Activated effector memory CD4-positive, alpha-beta T cell treated with anti-CD3 and anti-CD28 coated beads, Interleukin-2, amount 50 U/mL, for 16 hours (primary cell): ENCODE data around the gene CDKN2B-AS1.

ENCODE experiments used
- DNase-seq: peaks from one replicate; pipeline ENCODE4 v3.0.0-alpha.2; 2020

CDKN2B-AS1 gene

DNA sequence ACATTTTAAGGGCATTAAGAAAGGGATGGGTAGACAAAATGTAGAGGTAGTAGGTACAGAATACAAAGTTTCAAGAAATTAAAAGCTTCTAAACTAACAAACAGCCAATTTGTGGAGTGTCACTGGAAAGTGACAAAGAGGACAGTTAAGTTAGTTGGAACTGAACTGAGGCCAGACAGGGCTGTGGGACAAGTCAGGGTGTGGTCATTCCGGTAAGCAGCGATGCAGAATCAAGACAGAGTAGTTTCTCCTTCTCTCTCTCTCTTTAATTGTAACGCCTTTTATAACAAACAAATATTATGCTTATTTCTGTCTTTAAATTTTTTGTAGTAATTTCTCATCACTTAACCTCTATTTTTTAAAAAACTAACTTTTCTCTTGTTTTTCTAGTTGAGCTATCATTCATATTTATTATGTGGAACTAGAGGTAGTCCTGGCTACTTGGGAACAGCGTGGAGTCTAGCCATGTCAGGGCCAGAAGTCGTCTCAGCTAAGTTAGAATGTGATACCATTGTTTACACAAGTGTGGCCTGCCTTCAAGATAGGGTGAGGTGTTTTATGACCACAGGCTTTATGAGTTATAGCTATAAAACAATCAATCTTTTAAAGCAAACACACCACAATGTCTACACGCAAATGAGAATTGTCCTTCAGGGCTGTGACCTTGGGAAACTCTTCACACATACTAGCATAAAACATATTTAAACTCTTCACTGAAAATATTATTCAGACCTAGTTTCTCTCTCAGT is 129.8 kb downstream of the CDKN2B-AS1 start:
- DNase-seq: no peak

- no peak for DNase-seq
Observed at GRCh38 chr9:22129133-22129532, 134.5 kb downstream of the CDKN2B-AS1 start.

GRCh38 chr9:22129633-22130032 is 135.0 kb downstream of the CDKN2B-AS1 start:
- no peak for DNase-seq

DNA sequence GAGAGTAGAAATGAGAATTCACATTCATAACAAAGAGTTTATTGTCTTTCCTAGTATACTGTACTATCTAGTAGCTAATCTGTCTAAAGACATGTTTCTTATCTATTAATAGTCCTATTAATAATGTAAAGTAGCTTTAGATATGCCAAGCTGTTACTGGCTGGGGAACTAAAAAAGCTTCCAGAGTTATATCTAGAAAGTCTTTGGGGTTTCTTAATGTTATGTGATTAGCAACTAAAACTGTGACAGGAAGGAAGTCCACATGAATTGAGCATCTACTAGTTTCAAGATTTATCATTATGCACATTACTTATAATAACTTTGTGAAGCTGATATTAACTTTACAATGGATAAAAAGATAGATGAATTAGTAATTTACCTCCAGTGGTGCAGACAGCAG is 137.2 kb downstream of the CDKN2B-AS1 start:
- no peak for DNase-seq

- DNase-seq: no peak
Observed at GRCh38 chr9:22134390-22134789, 139.8 kb downstream of the CDKN2B-AS1 start.

- no peak for DNase-seq
Observed at GRCh38 chr9:22136461-22137096, 142.0 kb downstream of the CDKN2B-AS1 start.

- DNase-seq: no peak
Observed at GRCh38 chr9:22138956-22139660, 144.5 kb downstream of the CDKN2B-AS1 start.

GRCh38 chr9:22141908-22142307 is 147.3 kb downstream of the CDKN2B-AS1 start:
- DNase-seq: no peak

GRCh38 chr9:22142671-22143070 is 148.1 kb downstream of the CDKN2B-AS1 start:
- no peak for DNase-seq

DNA sequence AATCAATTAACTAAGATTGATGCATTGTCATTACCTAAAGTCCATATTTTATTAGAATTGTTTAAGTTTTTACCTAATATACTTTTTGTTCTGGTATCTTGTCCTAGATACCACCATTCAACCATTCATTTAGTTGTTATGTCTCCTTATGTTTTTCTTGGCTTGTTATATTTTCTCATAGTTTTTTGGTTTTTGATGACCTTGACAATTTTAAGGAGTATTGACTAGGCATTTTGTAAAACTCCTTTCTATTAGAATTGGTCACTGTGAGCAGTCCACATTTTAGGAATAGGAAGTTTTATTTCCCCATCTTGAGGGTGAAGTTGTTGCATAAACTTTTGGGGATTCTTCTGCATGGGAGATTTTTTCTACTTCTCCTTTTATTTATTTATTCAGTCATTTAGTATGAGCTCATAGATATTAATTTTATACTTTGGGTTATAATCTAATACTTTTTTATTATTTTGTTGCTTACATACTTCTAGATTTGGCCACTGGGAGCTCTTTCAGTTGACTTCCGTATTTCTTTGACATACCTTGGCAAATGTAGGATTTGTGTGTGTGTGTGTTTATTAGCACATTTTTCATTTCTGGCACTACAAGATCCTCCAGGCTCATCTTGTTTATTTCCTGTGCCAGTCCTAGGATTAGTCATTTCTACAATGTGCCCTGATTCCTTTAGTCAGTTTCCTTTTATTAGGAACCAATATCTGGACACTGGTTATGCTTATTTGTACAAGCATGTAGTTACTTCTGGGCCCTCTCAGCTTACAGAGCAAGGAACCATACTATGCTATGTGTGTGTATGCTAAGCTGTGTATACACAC is 149.4 kb downstream of the CDKN2B-AS1 start:
- DNase-seq: no peak

DNA sequence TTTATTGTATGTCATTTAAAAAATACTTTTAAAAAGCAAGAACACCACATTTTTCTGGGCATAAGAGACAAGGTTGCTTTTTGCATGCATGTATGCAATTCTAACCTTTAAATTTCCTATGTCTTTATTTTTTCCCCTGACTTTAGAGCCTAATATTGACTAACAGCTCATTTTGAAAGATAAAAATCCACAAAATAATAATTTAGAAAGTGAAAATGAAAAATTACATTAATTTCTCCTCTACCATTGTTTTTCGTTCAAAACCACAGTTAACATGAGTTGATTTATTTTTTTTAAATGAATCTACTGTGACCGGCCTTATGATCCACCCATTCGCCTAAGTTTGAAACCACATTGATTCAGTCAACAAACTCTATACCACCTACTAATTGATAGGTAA is 152.0 kb downstream of the CDKN2B-AS1 start:
- no peak for DNase-seq

DNA sequence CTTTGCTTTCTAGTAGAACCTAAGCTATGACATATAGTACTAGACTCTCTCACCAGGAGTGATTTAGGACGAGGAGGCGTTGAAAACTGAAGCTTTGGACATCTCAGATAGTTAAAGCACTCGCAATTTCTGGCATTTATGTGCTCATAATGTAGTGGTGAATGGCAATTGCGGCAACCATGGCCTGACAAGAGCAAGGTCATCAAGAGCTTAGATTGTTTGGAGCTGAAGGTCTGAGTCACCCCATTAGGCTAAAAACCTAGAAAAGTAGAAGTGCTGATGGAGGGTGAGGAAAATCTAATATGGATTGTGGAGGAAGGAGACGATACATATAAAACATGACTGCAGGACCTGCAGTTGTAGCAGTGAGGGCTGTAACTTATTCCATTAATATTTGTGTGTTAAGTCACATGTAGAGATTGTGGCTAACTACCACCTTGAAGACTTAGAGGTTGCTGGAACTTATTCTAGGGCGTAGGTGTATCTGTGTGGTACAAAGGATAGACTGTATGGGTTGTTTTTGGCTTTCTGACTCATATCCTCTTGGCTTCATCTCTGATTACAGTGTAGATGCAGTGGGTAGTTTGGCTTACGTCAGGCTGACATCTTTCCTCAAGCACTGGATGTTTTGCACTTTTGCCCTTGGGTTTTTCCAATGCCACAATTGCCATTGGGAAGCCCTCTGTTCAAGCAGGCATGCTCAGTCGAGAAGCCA is 153.4 kb downstream of the CDKN2B-AS1 start:
- DNase-seq: no peak

- DNase-seq: no peak
Observed at GRCh38 chr9:22148528-22148875, 153.9 kb downstream of the CDKN2B-AS1 start.

DNA sequence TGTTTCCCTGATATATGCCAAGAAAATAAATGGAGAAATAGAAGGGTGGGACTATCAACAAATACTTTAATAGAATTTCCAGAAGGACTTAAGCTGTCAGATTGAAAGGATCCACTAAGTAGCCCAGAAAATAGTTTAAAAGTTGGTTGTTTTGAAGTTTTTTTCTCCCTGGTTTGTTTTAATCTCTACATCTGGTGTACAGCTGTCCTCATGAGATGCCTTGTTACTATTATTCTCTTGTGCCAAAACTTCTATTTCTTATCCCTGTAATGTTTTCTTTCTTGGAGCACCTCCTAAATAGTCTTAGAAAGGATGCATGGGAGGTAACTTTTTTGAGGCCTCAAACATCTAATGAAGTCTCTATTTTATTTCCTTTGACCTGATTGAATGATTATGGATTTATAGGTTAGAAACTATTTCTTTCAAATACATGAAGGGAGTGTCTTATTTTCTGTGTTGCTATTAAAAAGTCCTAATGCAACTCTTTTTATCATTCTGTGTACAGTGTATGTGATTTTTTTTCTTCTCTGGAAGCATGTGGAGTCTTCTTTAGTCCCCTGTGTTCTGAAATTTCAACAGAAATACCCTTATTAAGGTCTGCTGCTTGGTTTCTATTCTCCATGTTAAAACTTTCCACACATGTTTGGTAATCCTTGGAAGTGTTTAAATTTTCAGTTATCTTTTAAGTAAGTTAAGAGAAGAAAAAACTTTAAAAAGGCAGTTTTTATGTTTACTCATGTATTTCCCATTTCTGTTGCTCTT is 154.5 kb downstream of the CDKN2B-AS1 start:
- DNase-seq: no peak

DNA sequence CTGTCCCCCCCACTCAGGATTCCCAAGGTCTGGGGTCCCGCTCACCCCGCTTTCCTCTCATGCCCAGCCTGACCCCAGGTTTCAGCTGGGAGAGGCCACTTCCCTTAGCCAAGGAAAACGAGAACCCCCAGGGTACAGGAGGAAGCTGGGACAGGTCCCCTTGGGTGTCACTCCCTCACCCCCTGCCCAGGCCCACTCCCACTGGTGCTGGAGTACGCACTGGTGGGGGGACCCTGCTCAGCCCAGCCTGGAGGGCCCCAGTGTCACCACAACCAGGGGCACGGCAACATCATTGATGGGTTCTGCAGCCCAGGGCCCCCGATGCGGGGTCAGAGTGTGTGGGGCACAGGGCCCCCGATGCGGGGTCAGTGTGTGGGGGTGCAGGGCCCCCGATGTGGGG is 159.5 kb downstream of the CDKN2B-AS1 start:
- no peak for DNase-seq

- DNase-seq: no peak
Observed at GRCh38 chr9:22156586-22156985, 162.0 kb downstream of the CDKN2B-AS1 start.

- no peak for DNase-seq
Observed at GRCh38 chr9:22157276-22157675, 162.7 kb downstream of the CDKN2B-AS1 start.

- DNase-seq: no peak
Observed at GRCh38 chr9:22157828-22158227, 163.2 kb downstream of the CDKN2B-AS1 start.

DNA sequence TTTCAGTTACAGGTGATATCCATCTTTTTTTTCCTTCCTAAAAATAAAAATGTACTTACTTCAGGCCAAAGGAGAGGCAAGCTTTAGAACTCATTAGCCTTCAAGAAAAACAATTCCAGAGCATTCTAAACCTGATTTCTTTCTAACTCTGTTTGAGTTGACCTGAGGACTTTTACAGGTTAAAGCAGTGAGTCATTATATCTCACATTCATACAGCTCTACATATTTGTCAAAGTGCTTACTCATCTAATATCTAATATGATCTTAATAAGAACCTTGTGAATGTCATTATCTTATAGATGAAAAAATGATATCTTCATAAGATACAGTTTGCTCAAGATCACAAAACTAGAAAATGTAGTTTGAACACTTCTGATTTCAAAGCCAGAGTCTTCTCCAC is 163.7 kb downstream of the CDKN2B-AS1 start:
- no peak for DNase-seq

DNA sequence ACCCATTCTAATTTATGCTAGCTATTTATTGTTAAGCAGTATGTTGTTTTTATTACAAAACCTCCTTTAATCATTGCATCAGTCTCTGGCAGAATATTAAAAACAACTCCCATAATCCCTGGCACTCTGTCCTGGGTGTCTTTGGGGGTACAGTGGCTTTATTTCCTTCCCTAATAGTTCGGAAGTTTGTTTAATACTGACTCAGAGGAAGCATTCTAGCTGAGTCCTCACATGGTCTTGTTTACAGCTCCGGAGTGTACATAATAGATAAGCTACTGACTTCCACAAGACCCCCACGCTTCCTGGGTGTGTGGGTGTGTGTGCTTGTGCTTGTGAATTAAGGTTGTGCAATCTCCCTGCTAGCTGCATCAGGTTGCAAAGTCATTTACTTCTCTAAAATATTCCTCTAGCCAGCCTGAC is 164.3 kb downstream of the CDKN2B-AS1 start:
- no peak for DNase-seq

- no peak for DNase-seq
Observed at GRCh38 chr9:22159586-22159985, 165.0 kb downstream of the CDKN2B-AS1 start.

- DNase-seq: no peak
Observed at GRCh38 chr9:22160221-22160620, 165.6 kb downstream of the CDKN2B-AS1 start.
